Calu3 (cell line): ENCODE results near the gene NSFL1C. TPM values are rescaled to one million over a fixed set of nuclear protein-coding genes. Genes with fewer than 3 reads are reported as not detected.
"Not testable (repeated sequence)": the region's sequence is repeated elsewhere in the genome, so short reads cannot be mapped to it uniquely, and the experiment has no call there.

ENCODE experiments used
- BruUV-seq: library from RNA; stranded (reverse); fragments of 400-500 nt; replicated peaks from 2 replicates; lab custom pipeline; 2021; lab: Mats Ljungman, UMichigan
- CTCF ChIA-PET: fragments of 300-600 bp; sonication (Branson Sonifier 250); formaldehyde crosslinking; loops from one replicate; lab custom pipeline; 2022; ENCODE audit warnings: antibody characterized with exemption; lab: Charles Lee
- DNase-seq: peaks from one replicate; pipeline ENCODE4 v3.0.0; 2022
- H3K27ac Mint-ChIP-seq: one replicate; pipeline ENCODE4 v1.8.0; 2022; ENCODE audit warnings: mixed read lengths; ENCODE audit not compliant: unreplicated experiment
- H3K27me3 Mint-ChIP-seq: one replicate; pipeline ENCODE4 v1.8.0; 2022; ENCODE audit warnings: mixed read lengths; ENCODE audit not compliant: unreplicated experiment
- H3K36me3 Mint-ChIP-seq: one replicate; pipeline ENCODE4 v1.8.0; 2022; ENCODE audit warnings: mild to moderate bottlenecking, moderate library complexity, mixed read lengths; ENCODE audit not compliant: insufficient read depth, unreplicated experiment
- H3K4me1 Mint-ChIP-seq: one replicate; pipeline ENCODE4 v1.8.0; 2022; ENCODE audit warnings: mild to moderate bottlenecking, low read depth, mixed read lengths; ENCODE audit not compliant: unreplicated experiment
- H3K4me3 Mint-ChIP-seq: one replicate; pipeline ENCODE4 v1.8.0; 2022; ENCODE audit warnings: mild to moderate bottlenecking, low read depth, moderate library complexity, mixed read lengths; ENCODE audit not compliant: unreplicated experiment
- H3K9me3 Mint-ChIP-seq: one replicate; pipeline ENCODE4 v1.8.0; 2022; ENCODE audit warnings: low read depth, mixed read lengths; ENCODE audit not compliant: unreplicated experiment
- CTCF ChIP-seq: fragments of 200-600 bp; IDR thresholded peaks from one replicate; pipeline ENCODE4 v1.8.0; 2022; ENCODE audit warnings: antibody characterized with exemption; ENCODE audit not compliant: unreplicated experiment
- intact Hi-C: fragments of 100-400 bp; cut with micrococcal nuclease; formaldehyde crosslinking; loops from one replicate; pipeline ENCODE4 v1.10.0; 2022; ENCODE audit not compliant: unreplicated experiment
- total RNA-seq: library from RNA; stranded (reverse); gene quantifications from 2 replicates; pipeline ENCODE4 v1.2.3, GENCODE V29; 2022

NSFL1C gene
- total RNA-seq, 1 experiment from 2014 or later = 81.0 TPM

- Mint-ChIP-seq H3K4me1 (peaks cover 21% of the 10 kb centered on the region), H3K4me3 (no peak overlapping the region), H3K9me3 (no peaks in the 10 kb centered on the region), H3K27me3 (no peaks in the 10 kb centered on the region), H3K27ac (no peak overlapping the region), H3K36me3 (no peaks in the 10 kb centered on the region)
- intact Hi-C loops = no loop called here
- CTCF ChIA-PET = no interaction called here
- DNase-seq = no peak
- no peak for TF ChIP-seq CTCF
- no TSS peak for BruUV-seq
These were observed 65.2 kb downstream of the NSFL1C start for GRCh38 chr20:1401451-1401907.

DNA sequence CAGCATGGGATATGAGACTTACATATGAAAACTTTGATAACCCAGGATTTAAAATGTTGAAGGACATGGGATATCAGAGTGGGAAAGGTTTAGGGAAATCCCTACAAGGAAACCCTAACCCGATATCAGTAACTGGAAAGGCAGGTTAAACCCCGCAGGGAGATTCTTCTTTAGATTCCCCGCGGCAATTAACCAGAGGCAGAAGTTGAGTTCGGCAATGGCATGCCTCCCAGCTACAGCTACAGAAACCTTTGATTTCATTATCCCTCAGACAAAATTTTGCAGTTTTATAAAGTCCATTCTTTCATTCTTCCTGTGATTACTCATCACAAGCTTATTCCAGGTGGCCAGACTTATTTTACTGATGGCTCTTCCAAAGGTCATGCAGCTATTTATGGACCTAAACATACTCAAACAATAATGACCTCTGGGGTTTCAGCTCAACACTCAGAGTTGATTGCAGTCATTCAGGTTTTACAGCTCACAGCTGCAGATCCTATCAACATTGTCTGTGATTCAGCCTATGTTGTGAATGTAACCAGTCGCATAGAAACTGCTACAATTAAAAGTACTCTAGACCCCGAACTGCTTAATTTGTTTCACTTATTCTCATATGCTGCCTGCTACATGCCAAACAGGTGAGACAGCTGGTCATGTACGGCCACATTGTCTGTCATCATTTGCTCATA is 66.8 kb downstream of the NSFL1C start:
- peaks cover 11% of the 10 kb centered on the region for H3K27me3 Mint-ChIP-seq
- peaks cover 21% of the 10 kb centered on the region for H3K4me1 Mint-ChIP-seq
- CTCF ChIA-PET = interaction anchor here (0.7 to 1.1 kb wide), 2 partner anchors 16 to 104 kb away, joined by 3 read pairs; no protein-coding TSS in a partner anchor
- H3K4me3 Mint-ChIP-seq, H3K36me3 Mint-ChIP-seq, BruUV-seq, intact Hi-C loops, H3K9me3 Mint-ChIP-seq: not testable (repeated sequence)
- peak; percentile 32 for DNase-seq
- peak overlapping the region; percentile 54 for H3K27ac Mint-ChIP-seq

DNA sequence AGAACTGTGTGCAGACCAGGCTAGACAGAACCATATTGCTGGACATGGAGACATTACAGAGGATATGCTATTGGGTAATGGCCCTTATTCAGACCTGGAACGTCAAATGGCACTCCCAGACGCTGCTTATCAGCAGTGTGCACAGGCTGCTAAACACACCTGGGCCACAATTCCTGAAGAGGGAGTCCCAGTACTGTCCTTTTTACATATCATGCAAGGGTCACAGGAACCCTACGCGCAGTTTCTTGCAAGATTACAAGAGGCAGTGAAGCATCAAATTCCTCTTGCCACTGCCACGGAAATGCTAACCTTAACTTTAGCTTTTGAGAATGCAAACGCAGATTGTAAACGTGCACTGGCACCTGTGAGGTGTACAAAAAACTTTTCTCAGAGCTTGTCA is 68.5 kb downstream of the NSFL1C start:
- H3K9me3 Mint-ChIP-seq, H3K27ac Mint-ChIP-seq, DNase-seq, intact Hi-C loops, H3K36me3 Mint-ChIP-seq, H3K4me3 Mint-ChIP-seq, CTCF ChIA-PET, BruUV-seq: not testable (repeated sequence)
- H3K27me3 Mint-ChIP-seq = peaks cover 11% of the 10 kb centered on the region
- peaks cover 21% of the 10 kb centered on the region for H3K4me1 Mint-ChIP-seq

DNA sequence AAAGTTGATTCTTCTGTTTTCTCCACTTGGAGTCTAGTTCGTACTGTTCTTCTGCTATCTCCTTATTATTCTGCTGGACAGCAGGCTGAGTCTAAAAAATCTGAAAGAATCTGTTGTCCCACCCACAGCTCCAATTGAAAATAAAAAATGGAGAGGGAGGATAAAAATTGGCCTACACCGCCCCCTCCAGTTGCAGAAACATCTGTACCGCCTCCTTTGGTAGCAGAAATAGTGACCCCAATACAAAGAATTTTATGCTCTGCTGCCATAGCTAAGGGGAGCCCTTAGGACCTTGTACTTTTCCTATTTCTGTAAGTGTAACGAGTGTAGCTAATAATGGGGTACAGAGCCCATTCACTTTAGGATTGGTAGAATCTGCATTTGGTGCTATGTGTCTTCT is 68.9 kb downstream of the NSFL1C start:
- CTCF ChIA-PET = interaction anchor here (0.6 kb wide), 1 partner anchor 72 kb away, joined by 3 read pairs; no protein-coding TSS in a partner anchor
- no TSS peak for BruUV-seq
- H3K36me3 Mint-ChIP-seq = peaks cover 6% of the 10 kb centered on the region
- H3K9me3 Mint-ChIP-seq = no peaks in the 10 kb centered on the region
- DNase-seq = no peak
- H3K27ac Mint-ChIP-seq = no peak overlapping the region
- H3K4me3 Mint-ChIP-seq = no peak overlapping the region
- intact Hi-C loops = no loop called here
- H3K27me3 Mint-ChIP-seq = peaks cover 11% of the 10 kb centered on the region
- TF ChIP-seq CTCF = no peak
- peaks cover 19% of the 10 kb centered on the region for H3K4me1 Mint-ChIP-seq

DNA sequence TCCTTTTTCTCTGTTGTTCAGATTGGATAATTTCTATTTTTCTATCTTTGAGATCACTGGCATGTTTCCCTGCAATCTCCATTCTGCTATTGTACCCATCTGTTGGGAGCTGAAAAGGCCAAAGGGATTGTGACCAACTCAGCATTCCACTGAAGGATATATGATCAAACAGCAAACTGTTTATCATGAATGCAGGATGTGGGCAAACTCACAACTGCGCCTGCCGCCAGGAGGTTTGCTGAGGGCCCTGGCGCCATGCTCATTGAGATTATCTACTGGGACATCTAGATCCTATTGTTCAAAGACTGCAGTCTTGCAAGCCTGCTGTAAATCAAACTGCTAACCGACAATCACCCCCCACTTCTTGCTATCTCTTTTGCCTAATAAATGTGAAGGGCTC is 69.9 kb downstream of the NSFL1C start:
- peaks cover 11% of the 10 kb centered on the region for H3K27me3 Mint-ChIP-seq

More for the DNA sequence above, 69.9 kb downstream of the NSFL1C start:
- CTCF ChIA-PET = no interaction called here
- peaks cover 16% of the 10 kb centered on the region for H3K36me3 Mint-ChIP-seq
- H3K27ac Mint-ChIP-seq = no peak overlapping the region
- no peak for TF ChIP-seq CTCF
- no peaks in the 10 kb centered on the region for H3K9me3 Mint-ChIP-seq
- no TSS peak for BruUV-seq
- no peak overlapping the region for H3K4me3 Mint-ChIP-seq
- DNase-seq = no peak
- intact Hi-C loops = no loop called here
- H3K4me1 Mint-ChIP-seq = peaks cover 12% of the 10 kb centered on the region
